ENCODE measurements around the gene AP2A1. TPM values are rescaled to one million over a fixed set of nuclear protein-coding genes. Genes with fewer than 3 reads are reported as not detected.

Gene AP2A1
- total and polyA plus RNA-seq, 9 of the 15 experiments (the other 6 are each of a cell fraction or from before 2014, with no cell fraction given): 0.55 to 150 (median 31.9) TPM

DNA sequence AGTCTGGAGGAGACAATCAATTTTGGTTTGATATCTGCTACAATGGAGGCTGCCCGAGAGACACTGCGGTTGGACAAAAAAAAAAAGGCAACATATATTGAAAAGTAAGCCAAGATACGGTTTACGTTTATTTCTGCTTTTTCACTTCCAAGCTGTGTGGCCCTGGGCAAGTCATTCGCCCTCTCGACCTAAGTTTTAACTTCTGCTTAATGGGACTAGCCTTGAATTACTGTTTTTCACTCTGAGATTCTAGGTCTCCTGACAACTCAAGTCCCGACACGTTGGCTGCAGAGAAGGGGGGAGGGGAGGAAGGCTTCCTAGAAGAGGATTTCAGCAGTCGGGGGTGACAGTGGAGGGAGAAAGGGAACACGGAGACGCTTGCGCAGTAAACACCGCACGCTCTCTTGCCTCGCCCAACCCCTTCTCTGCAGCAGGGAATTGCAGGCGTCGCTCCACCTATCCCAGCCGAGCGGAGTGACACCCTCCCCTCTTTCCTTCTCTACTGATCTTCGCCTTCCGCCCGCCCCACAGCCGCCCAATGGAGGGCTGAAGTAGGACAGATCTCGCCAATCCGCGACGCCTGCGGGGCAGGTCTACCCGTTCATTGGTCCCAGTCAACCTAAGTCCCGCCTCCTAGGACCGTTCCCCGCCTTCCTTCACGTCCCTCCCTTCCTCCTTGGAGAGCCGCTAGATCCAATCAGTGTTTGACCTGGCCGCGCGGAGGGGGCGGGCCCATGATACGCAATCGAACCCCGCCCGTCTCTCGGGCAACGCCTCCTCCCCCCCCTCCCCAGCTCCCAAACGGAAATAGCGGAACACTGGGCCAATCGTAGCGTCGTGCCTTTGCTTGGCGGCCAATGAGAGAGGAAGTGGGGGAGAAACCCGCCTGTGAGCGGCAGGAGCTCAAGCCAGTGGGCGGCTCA, 533 bp upstream of the AP2A1 start (continued):
- TF ChIP-seq, protein P1, sequence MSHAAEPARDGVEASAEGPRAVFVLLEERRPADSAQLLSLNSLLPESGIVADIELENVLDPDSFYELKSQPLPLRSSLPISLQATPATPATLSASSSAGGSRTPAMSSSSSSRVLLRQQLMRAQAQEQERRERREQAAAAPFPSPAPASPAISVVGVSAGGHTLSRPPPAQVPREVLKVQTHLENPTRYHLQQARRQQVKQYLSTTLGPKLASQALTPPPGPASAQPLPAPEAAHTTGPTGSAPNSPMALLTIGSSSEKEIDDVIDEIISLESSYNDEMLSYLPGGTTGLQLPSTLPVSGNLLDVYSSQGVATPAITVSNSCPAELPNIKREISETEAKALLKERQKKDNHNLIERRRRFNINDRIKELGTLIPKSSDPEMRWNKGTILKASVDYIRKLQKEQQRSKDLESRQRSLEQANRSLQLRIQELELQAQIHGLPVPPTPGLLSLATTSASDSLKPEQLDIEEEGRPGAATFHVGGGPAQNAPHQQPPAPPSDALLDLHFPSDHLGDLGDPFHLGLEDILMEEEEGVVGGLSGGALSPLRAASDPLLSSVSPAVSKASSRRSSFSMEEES (CRISPR knock-in tag; IDR thresholded peaks at IDR 0.05): no peak
- TF ChIP-seq RAD21 (CRISPR knock-in tag; conservative IDR thresholded peaks at IDR 0.05 in 1 of 2, IDR thresholded peaks at IDR 0.05 in 1 of 2) (peak in 1 of 2 experiments; percentile 35; a peak in 2 of 4 replicates), MAFF (IDR thresholded peaks at IDR 0.05; ENCODE audit: low read length) (no peak), NR2C1 (IDR thresholded peaks at IDR 0.05) (no peak), NR2C1 (tag; IDR thresholded peaks at IDR 0.05) (no peak), ZZZ3 (IDR thresholded peaks at IDR 0.05) (no peak), CBX5 (IDR thresholded peaks at IDR 0.05; ENCODE audit: borderline replicate concordance, low read depth) (no peak), NONO (IDR thresholded peaks at IDR 0.05; ENCODE audit: low read depth in 2 of 2, low read length in 1 of 2) (no peak), SIN3A (IDR thresholded peaks at IDR 0.05; ENCODE audit: borderline replicate concordance in 2 of 2, control insufficient read depth in 1 of 2, low read depth in 2 of 2, low read length in 2 of 2) (no peak), ZNF212 (CRISPR knock-in tag; IDR thresholded peaks at IDR 0.05) (no peak), ZNF165 (CRISPR knock-in tag; IDR thresholded peaks at IDR 0.05; ENCODE audit: borderline replicate concordance) (no peak), GABPA (tag; conservative IDR thresholded peaks at IDR 0.05; ENCODE audit: low read depth) (peak; percentile 94), XRCC4 (IDR thresholded peaks at IDR 0.05; ENCODE audit: extremely low read depth, insufficient read depth, insufficient read length) (no peak), ZBTB17 (CRISPR knock-in tag; IDR thresholded peaks at IDR 0.05) (no peak)
- TF ChIP-seq, protein P2, sequence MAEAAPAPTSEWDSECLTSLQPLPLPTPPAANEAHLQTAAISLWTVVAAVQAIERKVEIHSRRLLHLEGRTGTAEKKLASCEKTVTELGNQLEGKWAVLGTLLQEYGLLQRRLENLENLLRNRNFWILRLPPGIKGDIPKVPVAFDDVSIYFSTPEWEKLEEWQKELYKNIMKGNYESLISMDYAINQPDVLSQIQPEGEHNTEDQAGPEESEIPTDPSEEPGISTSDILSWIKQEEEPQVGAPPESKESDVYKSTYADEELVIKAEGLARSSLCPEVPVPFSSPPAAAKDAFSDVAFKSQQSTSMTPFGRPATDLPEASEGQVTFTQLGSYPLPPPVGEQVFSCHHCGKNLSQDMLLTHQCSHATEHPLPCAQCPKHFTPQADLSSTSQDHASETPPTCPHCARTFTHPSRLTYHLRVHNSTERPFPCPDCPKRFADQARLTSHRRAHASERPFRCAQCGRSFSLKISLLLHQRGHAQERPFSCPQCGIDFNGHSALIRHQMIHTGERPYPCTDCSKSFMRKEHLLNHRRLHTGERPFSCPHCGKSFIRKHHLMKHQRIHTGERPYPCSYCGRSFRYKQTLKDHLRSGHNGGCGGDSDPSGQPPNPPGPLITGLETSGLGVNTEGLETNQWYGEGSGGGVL (CRISPR knock-in tag; IDR thresholded peaks at IDR 0.05): no peak
- TF ChIP-seq, protein P3, sequence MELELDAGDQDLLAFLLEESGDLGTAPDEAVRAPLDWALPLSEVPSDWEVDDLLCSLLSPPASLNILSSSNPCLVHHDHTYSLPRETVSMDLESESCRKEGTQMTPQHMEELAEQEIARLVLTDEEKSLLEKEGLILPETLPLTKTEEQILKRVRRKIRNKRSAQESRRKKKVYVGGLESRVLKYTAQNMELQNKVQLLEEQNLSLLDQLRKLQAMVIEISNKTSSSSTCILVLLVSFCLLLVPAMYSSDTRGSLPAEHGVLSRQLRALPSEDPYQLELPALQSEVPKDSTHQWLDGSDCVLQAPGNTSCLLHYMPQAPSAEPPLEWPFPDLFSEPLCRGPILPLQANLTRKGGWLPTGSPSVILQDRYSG (tag; conservative IDR thresholded peaks at IDR 0.05; ENCODE audit: low read depth): no peak
- TF ChIP-seq, protein P4, sequence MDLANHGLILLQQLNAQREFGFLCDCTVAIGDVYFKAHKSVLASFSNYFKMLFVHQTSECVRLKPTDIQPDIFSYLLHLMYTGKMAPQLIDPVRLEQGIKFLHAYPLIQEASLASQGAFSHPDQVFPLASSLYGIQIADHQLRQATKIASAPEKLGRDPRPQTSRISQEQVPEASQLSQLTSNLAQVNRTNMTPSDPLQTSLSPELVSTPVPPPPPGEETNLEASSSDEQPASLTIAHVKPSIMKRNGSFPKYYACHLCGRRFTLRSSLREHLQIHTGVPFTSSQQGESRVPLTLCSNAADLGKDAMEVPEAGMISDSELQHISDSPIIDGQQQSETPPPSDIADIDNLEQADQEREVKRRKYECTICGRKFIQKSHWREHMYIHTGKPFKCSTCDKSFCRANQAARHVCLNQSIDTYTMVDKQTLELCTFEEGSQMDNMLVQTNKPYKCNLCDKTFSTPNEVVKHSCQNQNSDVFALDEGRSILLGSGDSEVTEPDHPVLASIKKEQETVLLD (IDR thresholded peaks at IDR 0.05): peak; percentile 58
